K562 (cell line): Measurements from ENCODE around the gene SRGN. TPM values are rescaled to one million over a fixed set of nuclear protein-coding genes. Genes with fewer than 3 reads are reported as not detected.

ENCODE experiments used
- CXXC5 ChIP-seq: fragments of 250-450 bp; sonication (Bioruptor Pico); IDR thresholded peaks from 2 replicates; pipeline ENCODE4 v1.8.0; 2022; ENCODE audit warnings: inconsistent platforms, mild to moderate bottlenecking, moderate library complexity
- ESRRB ChIP-seq: fragments of 250-450 bp; sonication (Bioruptor Pico); IDR thresholded peaks from 2 replicates; pipeline ENCODE4 v1.5.0; 2020; ENCODE audit warnings: mild to moderate bottlenecking, moderate library complexity, borderline replicate concordance
- ETV1 ChIP-seq: fragments of 450-650 bp; conservative IDR thresholded peaks from 2 replicates; pipeline ENCODE4 v1.6.1; 2016; ENCODE audit warnings: missing genetic modification characterization, control low read depth, low read depth, missing compliant biosample characterization
- GATA2 ChIP-seq: sonication (generic); formaldehyde crosslinking; IDR thresholded peaks from 2 replicates; pipeline ENCODE4 v1.4.0; 2020; ENCODE audit warnings: mild to moderate bottlenecking, missing genetic modification reagents
- LEF1 ChIP-seq: fragments of 450-650 bp; IDR thresholded peaks from 2 replicates; pipeline ENCODE4 v1.6.1; 2016; ENCODE audit warnings: mild to moderate bottlenecking
- MAZ ChIP-seq, 2 experiments: fragments of 450-650 bp in 1 of 2; sonication (generic) in 1 of 2; formaldehyde crosslinking; IDR thresholded peaks in 1 of 2; conservative IDR thresholded peaks in 1 of 2; 2 replicates each; pipeline versions ENCODE4 v1.4.0 to v1.5.0; 2020; ENCODE audit warnings: mild to moderate bottlenecking in 1 of 2, missing genetic modification reagents in 1 of 2
- RBM25 ChIP-seq: fragments of 200-400 bp; formaldehyde crosslinking; IDR thresholded peaks from 2 replicates; pipeline ENCODE4 v1.6.1; 2018; ENCODE audit warnings: low read length, low read depth, moderate library complexity; ENCODE audit not compliant: severe bottlenecking
- RBM34 ChIP-seq: fragments of 200-400 bp; formaldehyde crosslinking; IDR thresholded peaks from 2 replicates; pipeline ENCODE4 v1.6.1; 2018; ENCODE audit warnings: low read length, borderline replicate concordance; ENCODE audit not compliant: insufficient read depth
- SREBF1 ChIP-seq: fragments of 150-350 bp; IDR thresholded peaks from 2 replicates; pipeline ENCODE4 v1.6.1; 2014; ENCODE audit warnings: antibody characterized with exemption, low read depth, low read length, borderline replicate concordance
- ZBTB17 ChIP-seq: fragments of 450-650 bp; formaldehyde crosslinking; IDR thresholded peaks from 2 replicates; pipeline ENCODE4 v1.4.0; 2020; ENCODE audit warnings: mild to moderate bottlenecking
- ZNF224 ChIP-seq: sonication (generic); formaldehyde crosslinking; IDR thresholded peaks from 2 replicates; pipeline ENCODE4 v1.8.0; 2022; ENCODE audit warnings: mild to moderate bottlenecking, missing genetic modification reagents
- ZNF3 ChIP-seq: fragments of 250-450 bp; sonication (Bioruptor Pico); IDR thresholded peaks from 2 replicates; pipeline ENCODE4 v1.5.0; 2021; ENCODE audit warnings: mild to moderate bottlenecking, moderate library complexity
- ZNF384 ChIP-seq: IDR thresholded peaks from 2 replicates; pipeline ENCODE4 v1.6.1; 2012; ENCODE audit warnings: low read depth, low read length, improper control_type of control experiment
- ZNF583 ChIP-seq: fragments of 250-450 bp; sonication (Bioruptor Pico); IDR thresholded peaks from 2 replicates; pipeline ENCODE4 v1.4.0; 2020
- polyA plus RNA-seq, 8 experiments: library from polyadenylated mRNA; depleted of rRNA in 4 of 8; stranded (reverse) in 5 of 8; unstranded in 3 of 8; fragments of >200 nt; fragmentation: Nextera tagmentation in 2 of 8; fragmentation: Illumina TruSeq in 1 of 8; extraction: Ambion mirVana in 2 of 8; extraction: Trizol in 1 of 8; gene quantifications; 2 replicates each; pipeline versions ENCODE4 v1.2.1 to v1.2.3, GENCODE V29; 2011 to 2014; ENCODE audit warnings: inconsistent platforms in 1 of 8, missing spikeins in 1 of 8
- total RNA-seq, 7 experiments: library from RNA; depleted of rRNA in 6 of 7; stranded (reverse); fragments of >200 nt in 6 of 7; fragmentation: Illumina TruSeq in 2 of 7; extraction: Trizol in 2 of 7; gene quantifications; 2 replicates each; pipeline versions ENCODE4 v1.2.1 to v1.2.3, GENCODE V29; 2011 to 2021; ENCODE audit warnings: low replicate concordance in 1 of 7
- TF ChIP-seq, protein P1 (sequence below): fragments of 250-450 bp; sonication (Bioruptor Pico); IDR thresholded peaks from 2 replicates; pipeline ENCODE4 v1.9.0; 2021; ENCODE audit warnings: mild to moderate bottlenecking, inconsistent platforms
- TF ChIP-seq, protein P2 (sequence below), 2 experiments: fragments of 150-350 bp in 1 of 2; IDR thresholded peaks; 2 replicates each; pipeline ENCODE4 v1.6.1; 2012 to 2016; ENCODE audit warnings: low read depth in 2 of 2, low read length in 2 of 2, mild to moderate bottlenecking in 1 of 2, moderate library complexity in 1 of 2
- TF ChIP-seq, protein P3 (sequence below): fragments of 250-450 bp; sonication (Bioruptor Pico); IDR thresholded peaks from 2 replicates; pipeline ENCODE4 v1.4.0; 2020; ENCODE audit warnings: mild to moderate bottlenecking, moderate library complexity

Gene SRGN
- total and polyA plus RNA-seq, 9 of the 15 experiments (the other 6 are each of a cell fraction or from before 2014, with no cell fraction given): 136 to 304 (median 180) TPM

DNA sequence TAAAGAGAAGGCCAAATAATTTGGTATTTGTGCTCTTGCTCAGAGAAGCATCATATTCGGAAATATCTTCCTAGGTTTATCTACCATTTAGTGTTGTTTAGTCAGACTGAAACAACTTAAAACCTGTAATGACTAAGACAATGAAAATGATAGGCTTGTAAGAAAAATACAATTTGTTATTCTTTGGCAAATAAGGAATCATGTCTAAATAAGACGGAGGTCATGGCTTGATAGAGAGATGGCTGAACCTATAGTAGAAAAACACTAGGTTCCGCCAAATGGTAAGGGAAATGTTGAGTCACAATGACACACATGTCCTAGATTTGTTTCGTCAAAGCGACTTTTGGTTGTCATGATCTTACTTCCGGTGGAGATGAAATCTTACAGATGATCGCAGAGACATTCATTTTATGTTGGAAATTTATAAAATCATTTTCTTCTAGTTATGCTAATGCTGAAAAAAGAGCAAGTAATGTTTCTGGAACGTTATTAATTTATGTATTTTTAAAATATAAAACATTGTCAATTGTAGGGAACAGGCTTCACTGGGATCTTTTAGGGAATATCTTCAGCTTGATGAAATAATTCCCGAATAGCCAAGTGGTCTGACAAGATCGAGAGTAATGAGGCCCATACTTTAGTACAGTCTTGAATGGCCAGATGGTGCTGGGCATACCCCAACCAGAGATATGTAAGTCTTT lies 1.0 kb downstream of the SRGN start (continued):
- TF ChIP-seq GATA2 (CRISPR knock-in tag) (no peak), RBM34 (no peak), ZNF224 (CRISPR knock-in tag) (no peak), ZNF583 (CRISPR knock-in tag) (no peak), ETV1 (tag) (peak; percentile 93), ZBTB17 (0 out of 2 replicates have a peak, but pooled peaks have one; percentile 46), SREBF1 (no peak), CXXC5 (no peak), ZNF3 (CRISPR knock-in tag) (no peak), RBM25 (no peak), MAZ (CRISPR knock-in tag; conservative IDR thresholded peaks at IDR 0.05 in 1 of 2, IDR thresholded peaks at IDR 0.05 in 1 of 2) (peak in 1 of 2 experiments; percentile 25; a peak in 1 of 4 replicates), ZNF384 (no peak), ESRRB (CRISPR knock-in tag) (no peak), LEF1 (0 out of 2 replicates have a peak, but pooled peaks have one; percentile 53)
- TF ChIP-seq, protein P1, sequence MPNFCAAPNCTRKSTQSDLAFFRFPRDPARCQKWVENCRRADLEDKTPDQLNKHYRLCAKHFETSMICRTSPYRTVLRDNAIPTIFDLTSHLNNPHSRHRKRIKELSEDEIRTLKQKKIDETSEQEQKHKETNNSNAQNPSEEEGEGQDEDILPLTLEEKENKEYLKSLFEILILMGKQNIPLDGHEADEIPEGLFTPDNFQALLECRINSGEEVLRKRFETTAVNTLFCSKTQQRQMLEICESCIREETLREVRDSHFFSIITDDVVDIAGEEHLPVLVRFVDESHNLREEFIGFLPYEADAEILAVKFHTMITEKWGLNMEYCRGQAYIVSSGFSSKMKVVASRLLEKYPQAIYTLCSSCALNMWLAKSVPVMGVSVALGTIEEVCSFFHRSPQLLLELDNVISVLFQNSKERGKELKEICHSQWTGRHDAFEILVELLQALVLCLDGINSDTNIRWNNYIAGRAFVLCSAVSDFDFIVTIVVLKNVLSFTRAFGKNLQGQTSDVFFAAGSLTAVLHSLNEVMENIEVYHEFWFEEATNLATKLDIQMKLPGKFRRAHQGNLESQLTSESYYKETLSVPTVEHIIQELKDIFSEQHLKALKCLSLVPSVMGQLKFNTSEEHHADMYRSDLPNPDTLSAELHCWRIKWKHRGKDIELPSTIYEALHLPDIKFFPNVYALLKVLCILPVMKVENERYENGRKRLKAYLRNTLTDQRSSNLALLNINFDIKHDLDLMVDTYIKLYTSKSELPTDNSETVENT (CRISPR knock-in tag): no peak
- TF ChIP-seq, protein P2, sequence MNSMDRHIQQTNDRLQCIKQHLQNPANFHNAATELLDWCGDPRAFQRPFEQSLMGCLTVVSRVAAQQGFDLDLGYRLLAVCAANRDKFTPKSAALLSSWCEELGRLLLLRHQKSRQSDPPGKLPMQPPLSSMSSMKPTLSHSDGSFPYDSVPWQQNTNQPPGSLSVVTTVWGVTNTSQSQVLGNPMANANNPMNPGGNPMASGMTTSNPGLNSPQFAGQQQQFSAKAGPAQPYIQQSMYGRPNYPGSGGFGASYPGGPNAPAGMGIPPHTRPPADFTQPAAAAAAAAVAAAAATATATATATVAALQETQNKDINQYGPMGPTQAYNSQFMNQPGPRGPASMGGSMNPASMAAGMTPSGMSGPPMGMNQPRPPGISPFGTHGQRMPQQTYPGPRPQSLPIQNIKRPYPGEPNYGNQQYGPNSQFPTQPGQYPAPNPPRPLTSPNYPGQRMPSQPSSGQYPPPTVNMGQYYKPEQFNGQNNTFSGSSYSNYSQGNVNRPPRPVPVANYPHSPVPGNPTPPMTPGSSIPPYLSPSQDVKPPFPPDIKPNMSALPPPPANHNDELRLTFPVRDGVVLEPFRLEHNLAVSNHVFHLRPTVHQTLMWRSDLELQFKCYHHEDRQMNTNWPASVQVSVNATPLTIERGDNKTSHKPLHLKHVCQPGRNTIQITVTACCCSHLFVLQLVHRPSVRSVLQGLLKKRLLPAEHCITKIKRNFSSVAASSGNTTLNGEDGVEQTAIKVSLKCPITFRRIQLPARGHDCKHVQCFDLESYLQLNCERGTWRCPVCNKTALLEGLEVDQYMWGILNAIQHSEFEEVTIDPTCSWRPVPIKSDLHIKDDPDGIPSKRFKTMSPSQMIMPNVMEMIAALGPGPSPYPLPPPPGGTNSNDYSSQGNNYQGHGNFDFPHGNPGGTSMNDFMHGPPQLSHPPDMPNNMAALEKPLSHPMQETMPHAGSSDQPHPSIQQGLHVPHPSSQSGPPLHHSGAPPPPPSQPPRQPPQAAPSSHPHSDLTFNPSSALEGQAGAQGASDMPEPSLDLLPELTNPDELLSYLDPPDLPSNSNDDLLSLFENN (IDR thresholded peaks at IDR 0.05; ENCODE audit: low read depth in 2 of 2, low read length in 2 of 2): no peak
- TF ChIP-seq, protein P3, sequence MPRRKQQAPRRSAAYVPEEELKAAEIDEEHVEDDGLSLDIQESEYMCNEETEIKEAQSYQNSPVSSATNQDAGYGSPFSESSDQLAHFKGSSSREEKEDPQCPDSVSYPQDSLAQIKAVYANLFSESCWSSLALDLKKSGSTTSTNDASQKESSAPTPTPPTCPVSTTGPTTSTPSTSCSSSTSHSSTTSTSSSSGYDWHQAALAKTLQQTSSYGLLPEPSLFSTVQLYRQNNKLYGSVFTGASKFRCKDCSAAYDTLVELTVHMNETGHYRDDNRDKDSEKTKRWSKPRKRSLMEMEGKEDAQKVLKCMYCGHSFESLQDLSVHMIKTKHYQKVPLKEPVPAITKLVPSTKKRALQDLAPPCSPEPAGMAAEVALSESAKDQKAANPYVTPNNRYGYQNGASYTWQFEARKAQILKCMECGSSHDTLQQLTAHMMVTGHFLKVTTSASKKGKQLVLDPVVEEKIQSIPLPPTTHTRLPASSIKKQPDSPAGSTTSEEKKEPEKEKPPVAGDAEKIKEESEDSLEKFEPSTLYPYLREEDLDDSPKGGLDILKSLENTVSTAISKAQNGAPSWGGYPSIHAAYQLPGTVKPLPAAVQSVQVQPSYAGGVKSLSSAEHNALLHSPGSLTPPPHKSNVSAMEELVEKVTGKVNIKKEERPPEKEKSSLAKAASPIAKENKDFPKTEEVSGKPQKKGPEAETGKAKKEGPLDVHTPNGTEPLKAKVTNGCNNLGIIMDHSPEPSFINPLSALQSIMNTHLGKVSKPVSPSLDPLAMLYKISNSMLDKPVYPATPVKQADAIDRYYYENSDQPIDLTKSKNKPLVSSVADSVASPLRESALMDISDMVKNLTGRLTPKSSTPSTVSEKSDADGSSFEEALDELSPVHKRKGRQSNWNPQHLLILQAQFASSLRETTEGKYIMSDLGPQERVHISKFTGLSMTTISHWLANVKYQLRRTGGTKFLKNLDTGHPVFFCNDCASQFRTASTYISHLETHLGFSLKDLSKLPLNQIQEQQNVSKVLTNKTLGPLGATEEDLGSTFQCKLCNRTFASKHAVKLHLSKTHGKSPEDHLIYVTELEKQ (CRISPR knock-in tag): no peak
